HFFc6 (cell line): ENCODE results near the gene IL9. TPM values are rescaled to one million over a fixed set of nuclear protein-coding genes. Genes with fewer than 3 reads are reported as not detected.

ENCODE experiments used
- DNase-seq: peaks from one replicate; pipeline ENCODE4 v3.0.0-alpha.2; 2018
- H3K27ac Mint-ChIP-seq: 2 replicates; pipeline ENCODE4 v1.8.0; 2020; ENCODE audit warnings: mild to moderate bottlenecking, mixed read lengths
- H3K27me3 Mint-ChIP-seq: 2 replicates; pipeline ENCODE4 v1.8.0; 2021; ENCODE audit warnings: mild to moderate bottlenecking, moderate library complexity, mixed read lengths; ENCODE audit not compliant: insufficient read depth
- H3K36me3 Mint-ChIP-seq: 2 replicates; pipeline ENCODE4 v1.8.0; 2021; ENCODE audit warnings: low read depth, mixed read lengths
- H3K4me1 Mint-ChIP-seq: 2 replicates; pipeline ENCODE4 v1.8.0; 2020; ENCODE audit warnings: low read depth, mixed read lengths
- H3K4me3 Mint-ChIP-seq: 2 replicates; pipeline ENCODE4 v1.8.0; 2020; ENCODE audit warnings: mild to moderate bottlenecking, moderate library complexity, mixed read lengths
- H3K9me3 Mint-ChIP-seq: 2 replicates; pipeline ENCODE4 v1.8.0; 2020; ENCODE audit warnings: mild to moderate bottlenecking, mixed read lengths
- CTCF ChIP-seq: fragments of 200-600 bp; sonication (generic); IDR thresholded peaks from 2 replicates; pipeline ENCODE4 v1.5.0; 2021; ENCODE audit warnings: antibody characterized with exemption, mild to moderate bottlenecking
- total RNA-seq, 6 experiments: library from RNA; stranded (reverse); fragmentation: NEBNext Ultra II Directional; extraction: Animal tissue kit (Norgen Biotek cat#: 25700); gene quantifications; 2 replicates in 1 of 6; 3 replicates in 5 of 6; pipeline ENCODE4 v1.2.3, GENCODE V29; 2021

Gene IL9
- total RNA-seq, 6 experiments from 2014 or later: not detected

- no peak overlapping the region for H3K27ac Mint-ChIP-seq
Observed at GRCh38 chr5:135847976-135848375, 47.7 kb downstream of the IL9 start.

GRCh38 chr5:135846311-135846710, 49.3 kb downstream of the IL9 start:
- Mint-ChIP-seq H3K4me3 (no peak overlapping the region), H3K36me3 (no peaks in the 10 kb centered on the region), H3K9me3 (no peaks in the 10 kb centered on the region), H3K27ac (no peak overlapping the region), H3K4me1 (no peaks in the 10 kb centered on the region), H3K27me3 (peaks cover 24% of the 10 kb centered on the region)
- TF ChIP-seq CTCF: no peak
- DNase-seq: no peak

More at GRCh38 chr5:135847976-135848375, 47.7 kb downstream of the IL9 start:
- Mint-ChIP-seq H3K4me1 (no peaks in the 10 kb centered on the region), H3K36me3 (no peaks in the 10 kb centered on the region), H3K27me3 (peaks cover 22% of the 10 kb centered on the region), H3K4me3 (no peak overlapping the region), H3K9me3 (no peaks in the 10 kb centered on the region)
- no peak for DNase-seq
- TF ChIP-seq CTCF: no peak

GRCh38 chr5:135843571-135844337, 51.9 kb downstream of the IL9 start:
- Mint-ChIP-seq H3K36me3 (no peaks in the 10 kb centered on the region), H3K27ac (no peak overlapping the region)

GRCh38 chr5:135842737-135843136, 52.9 kb downstream of the IL9 start:
- no peak for TF ChIP-seq CTCF

More at GRCh38 chr5:135843571-135844337, 51.9 kb downstream of the IL9 start:
- no peak for DNase-seq
- TF ChIP-seq CTCF: no peak
- H3K9me3 Mint-ChIP-seq: no peaks in the 10 kb centered on the region
- no peak overlapping the region for H3K4me3 Mint-ChIP-seq
- H3K27me3 Mint-ChIP-seq: peaks cover 13% of the 10 kb centered on the region
- no peaks in the 10 kb centered on the region for H3K4me1 Mint-ChIP-seq

More at GRCh38 chr5:135842737-135843136, 52.9 kb downstream of the IL9 start:
- H3K9me3 Mint-ChIP-seq: no peaks in the 10 kb centered on the region; the same call in 1 of the 2 replicates
- H3K27ac Mint-ChIP-seq: no peak overlapping the region
- no peak overlapping the region for H3K4me3 Mint-ChIP-seq
- no peaks in the 10 kb centered on the region for H3K4me1 Mint-ChIP-seq
- no peak for DNase-seq
- peaks cover 13% of the 10 kb centered on the region for H3K27me3 Mint-ChIP-seq
- H3K36me3 Mint-ChIP-seq: no peaks in the 10 kb centered on the region

Other genes with a start within 250 kb of the IL9 start
- not detected for gene SLC25A48, start 61.2 kb downstream of the IL9 start, total RNA-seq
- not detected for gene LECT2, start 59.1 kb upstream of the IL9 start, total RNA-seq
- 100 to 1,000 TPM; 529 to 911 (median 784) TPM for gene TGFBI, start 133.1 kb upstream of the IL9 start, total RNA-seq
- 10 to 100 TPM; 54.9 to 66.9 (median 62.6) TPM for gene SMAD5, start 237.0 kb upstream of the IL9 start, total RNA-seq